NB4 (cell line): ENCODE measurements around the gene SRPK1.
"Not testable (repeated sequence)": the region's sequence is repeated elsewhere in the genome, so short reads cannot be mapped to it uniquely, and the experiment has no call there.

ENCODE experiments used
- MYC ChIP-seq: IDR thresholded peaks from 2 replicates; pipeline ENCODE4 v1.6.1; 2011; ENCODE audit warnings: low read depth, low read length
- TF ChIP-seq, protein P1 (sequence below): IDR thresholded peaks from one replicate; pipeline ENCODE4 v1.5.1; 2012; ENCODE audit warnings: low read depth, low read length
- TF ChIP-seq, protein P2 (sequence below): IDR thresholded peaks from 2 replicates; pipeline ENCODE4 v1.6.1; 2011; ENCODE audit warnings: low read depth, low read length

GRCh38 chr6:35939259-35939658 lies 18.4 kb upstream of the SRPK1 start:
- TF ChIP-seq, protein P1, sequence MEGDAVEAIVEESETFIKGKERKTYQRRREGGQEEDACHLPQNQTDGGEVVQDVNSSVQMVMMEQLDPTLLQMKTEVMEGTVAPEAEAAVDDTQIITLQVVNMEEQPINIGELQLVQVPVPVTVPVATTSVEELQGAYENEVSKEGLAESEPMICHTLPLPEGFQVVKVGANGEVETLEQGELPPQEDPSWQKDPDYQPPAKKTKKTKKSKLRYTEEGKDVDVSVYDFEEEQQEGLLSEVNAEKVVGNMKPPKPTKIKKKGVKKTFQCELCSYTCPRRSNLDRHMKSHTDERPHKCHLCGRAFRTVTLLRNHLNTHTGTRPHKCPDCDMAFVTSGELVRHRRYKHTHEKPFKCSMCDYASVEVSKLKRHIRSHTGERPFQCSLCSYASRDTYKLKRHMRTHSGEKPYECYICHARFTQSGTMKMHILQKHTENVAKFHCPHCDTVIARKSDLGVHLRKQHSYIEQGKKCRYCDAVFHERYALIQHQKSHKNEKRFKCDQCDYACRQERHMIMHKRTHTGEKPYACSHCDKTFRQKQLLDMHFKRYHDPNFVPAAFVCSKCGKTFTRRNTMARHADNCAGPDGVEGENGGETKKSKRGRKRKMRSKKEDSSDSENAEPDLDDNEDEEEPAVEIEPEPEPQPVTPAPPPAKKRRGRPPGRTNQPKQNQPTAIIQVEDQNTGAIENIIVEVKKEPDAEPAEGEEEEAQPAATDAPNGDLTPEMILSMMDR: not testable (repeated sequence)
- TF ChIP-seq, protein P2, sequence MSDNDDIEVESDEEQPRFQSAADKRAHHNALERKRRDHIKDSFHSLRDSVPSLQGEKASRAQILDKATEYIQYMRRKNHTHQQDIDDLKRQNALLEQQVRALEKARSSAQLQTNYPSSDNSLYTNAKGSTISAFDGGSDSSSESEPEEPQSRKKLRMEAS: not testable (repeated sequence)
- TF ChIP-seq MYC: not testable (repeated sequence)
